ENCODE measurements around the gene PDSS2.

PDSS2 gene

DNA sequence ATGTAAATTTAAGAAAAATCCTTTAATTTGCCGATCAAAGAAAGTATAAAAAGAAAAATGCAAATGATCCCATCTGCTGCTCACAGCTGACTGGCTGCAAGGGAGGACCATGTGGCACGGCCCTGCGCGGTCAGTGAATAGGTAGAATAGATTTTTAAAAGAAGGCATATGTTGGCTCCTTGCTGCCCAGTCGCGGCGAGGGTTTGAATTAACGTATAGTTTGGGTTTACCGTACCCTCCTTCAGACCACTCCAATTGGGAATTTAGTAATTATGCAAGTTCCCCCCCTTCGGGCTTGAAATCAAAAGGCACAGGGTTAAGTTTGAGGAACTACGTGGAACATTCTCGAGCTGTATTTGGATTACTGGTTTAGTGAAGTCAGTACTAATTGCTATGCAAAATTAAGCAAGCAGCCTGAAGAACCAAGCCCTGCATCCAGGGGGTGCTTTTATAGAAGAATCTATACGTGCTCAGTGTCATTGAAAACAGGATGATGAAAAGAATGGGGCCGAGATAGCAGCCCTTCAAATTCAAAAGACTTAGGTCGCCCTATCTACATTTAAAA is 343.0 kb downstream of the PDSS2 start:
- DNase-seq (ENCODE audit: low read depth), result no peak

DNA sequence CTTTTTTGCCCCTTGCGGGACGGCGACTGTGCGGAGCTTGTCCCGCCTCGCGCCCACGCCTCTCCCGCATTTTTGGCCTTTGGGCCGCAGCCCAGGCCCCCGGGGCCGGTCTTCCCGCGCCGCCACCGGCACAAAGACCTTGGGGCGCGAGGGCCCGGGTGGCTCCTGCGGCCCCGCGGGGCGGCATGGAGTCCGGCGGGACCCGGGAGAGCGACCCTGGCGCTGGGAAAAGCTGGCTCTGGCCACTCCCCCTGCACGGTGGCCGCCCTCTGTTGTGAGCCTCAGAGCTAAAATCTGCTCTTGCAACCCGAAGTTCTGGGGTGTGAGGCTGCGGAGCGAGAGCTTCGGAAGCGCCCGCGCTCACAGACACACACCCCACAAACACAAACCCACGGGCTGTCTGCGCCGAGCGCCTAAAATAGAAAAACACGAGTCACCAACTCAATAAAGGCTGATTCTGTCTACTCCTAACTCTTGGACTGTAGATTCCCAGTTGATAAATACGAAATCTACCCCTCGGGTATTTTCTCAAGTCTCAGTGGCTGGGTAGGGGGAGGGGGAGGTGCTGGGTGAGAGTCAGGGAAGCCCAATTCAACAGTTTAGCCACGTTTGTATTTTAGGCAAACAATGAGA is 343.6 kb downstream of the PDSS2 start:
- no peak for DNase-seq (ENCODE audit: low read depth)

DNA sequence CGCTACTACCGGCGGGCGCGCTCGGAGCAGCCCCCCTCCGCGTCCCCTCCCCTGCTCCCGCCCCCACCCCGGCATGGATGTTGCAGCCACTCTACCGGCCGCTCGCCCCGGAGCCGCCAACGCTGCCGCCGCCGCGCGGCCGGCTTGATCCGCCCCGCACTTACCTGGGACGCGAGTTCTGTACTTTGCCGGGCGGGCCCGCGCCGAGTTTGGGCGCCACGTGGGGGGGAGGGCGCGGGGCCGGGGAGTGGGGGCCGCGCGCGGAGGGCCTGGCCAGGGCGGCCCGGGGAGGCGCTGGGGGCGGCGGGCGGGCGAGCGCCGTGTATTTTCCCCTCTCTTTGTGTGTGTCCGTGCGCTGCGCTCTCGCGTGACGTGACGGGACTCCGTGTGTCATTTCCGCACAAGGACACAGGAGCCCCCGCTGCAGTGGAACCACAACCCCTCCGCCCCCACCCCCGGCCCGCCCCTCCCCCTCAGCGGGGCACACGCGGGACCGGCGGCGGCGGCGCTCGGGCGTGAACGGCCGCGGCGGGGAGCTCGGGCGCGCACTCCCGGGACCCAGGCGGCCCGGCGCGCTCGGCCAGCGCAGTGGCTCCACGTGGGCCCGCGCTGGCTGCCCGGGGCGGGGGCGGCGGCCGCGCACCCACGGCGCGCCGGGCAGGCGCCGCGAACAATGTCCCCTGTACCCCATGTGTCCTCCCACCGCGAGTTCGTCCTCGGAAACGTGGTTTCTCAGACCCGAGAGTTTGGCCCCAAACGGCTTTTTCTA is 344.3 kb downstream of the PDSS2 start, which contains the start of gene BEND3:
Gene BEND3 (minus strand): TSS at position 590 of the 769 bp plus-strand sequence. CDS start 16,230 bp downstream, outside the sequence.
- DNase-seq (ENCODE audit: low read depth), result no peak

DNA sequence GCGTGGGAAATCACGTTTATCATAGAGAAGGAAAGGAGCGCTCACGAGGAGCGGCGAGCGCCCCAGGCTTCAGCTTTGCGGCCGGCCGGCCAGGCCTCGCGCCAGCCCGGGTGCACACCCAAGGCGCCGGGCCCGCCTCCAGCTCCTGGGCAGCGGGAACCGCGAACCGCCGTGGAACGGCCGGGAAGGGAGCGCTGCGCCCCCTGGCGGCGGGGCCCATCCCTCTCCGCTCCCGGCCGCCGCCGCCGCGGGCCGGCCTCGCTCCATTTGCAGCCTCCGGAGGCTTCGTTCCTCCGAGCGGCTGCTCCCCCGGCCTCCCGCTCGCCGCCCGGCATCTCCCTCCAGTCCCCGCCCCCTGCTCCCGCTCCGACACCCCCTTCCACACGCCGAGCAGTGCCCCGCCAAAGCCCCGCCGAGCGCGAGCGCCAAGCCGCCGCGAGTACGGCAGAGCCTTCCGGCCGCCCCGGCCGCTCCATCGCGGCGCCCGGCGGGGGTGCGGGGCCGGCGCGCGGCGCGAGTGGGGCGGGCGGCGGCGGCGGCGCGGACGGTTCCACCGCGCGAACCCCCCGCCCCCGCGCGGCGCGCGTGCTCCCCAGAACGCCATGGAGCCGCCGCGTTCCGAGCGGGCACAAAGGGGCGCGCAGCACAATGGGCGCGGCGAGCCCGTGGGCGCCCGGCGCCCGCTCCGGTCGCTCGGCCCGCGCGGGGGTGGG is 345.0 kb downstream of the PDSS2 start:
- no peak for DNase-seq (ENCODE audit: low read depth)

DNA sequence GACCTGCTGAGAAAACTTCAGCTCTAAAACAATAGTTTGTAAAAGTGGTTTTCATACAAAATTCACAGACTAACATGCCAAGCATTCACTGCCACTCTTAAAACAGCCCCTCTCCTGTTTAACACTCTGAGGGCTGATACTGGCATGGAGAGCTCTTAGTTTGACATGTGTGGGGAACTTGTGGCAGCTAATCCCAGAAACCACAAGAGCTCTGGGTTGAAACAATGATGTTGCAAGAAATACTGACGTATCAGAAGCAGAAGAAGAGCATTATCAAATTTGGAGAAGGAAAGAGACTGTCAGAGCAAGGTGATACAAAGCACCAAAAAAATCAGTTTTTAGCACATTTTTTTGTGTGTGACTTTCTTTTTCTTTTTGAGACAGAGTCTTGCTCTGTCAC is 349.2 kb downstream of the PDSS2 start:
- DNase-seq (ENCODE audit: low read depth), result no peak

DNA sequence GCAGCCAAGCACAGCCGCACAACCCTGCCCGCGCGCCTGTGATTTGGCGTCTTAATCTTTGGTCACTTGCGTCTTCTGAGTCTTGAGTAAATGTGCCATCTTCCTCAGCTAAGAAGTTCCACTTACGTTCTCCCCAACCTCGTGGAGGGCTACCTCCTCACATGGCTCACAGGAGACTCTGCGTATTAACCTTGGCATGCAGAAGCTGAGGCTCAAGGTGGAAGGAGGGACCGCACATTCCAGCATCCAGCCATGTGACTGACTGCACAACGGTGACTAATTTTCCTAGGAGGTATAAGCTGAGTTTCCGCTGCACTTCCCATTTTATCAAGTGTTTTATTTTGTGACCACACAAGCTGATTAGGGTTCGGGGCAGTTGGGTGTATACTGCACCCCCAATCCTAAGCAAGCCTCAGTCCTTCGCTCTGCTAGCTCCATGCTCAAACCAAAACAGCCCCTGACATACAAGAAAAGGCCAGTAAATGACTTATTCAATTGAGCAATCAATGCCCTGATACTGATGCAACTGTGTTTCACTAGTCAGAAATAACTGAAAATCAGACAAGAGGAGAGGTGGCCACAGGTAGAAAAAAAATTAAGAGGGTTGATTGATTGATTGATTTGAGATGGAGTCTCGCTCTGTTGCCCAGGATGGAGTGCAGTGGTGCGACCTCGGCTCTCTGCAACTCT is 351.0 kb downstream of the PDSS2 start:
- no peak for DNase-seq (ENCODE audit: low read depth)

DNA sequence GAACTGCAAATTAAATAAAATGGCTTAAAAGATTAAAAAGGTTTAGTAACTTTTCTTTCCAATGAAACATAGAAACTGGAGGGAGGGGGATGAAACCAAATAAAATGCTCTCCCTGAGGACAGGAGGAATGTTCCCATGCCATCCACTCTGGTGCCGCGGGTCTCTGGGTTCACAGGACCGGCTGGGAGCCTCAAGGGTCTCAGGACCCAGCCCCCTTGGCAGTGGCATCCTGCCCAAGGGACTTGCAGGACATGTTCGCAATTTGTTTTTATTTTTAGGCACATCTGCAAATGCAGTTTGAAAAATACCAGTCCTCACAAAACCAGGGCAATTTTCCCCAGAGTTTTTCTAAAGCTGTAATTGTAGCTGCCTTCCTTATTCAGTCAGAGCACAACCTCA is 351.6 kb downstream of the PDSS2 start:
- DNase-seq (ENCODE audit: low read depth), result no peak

DNA sequence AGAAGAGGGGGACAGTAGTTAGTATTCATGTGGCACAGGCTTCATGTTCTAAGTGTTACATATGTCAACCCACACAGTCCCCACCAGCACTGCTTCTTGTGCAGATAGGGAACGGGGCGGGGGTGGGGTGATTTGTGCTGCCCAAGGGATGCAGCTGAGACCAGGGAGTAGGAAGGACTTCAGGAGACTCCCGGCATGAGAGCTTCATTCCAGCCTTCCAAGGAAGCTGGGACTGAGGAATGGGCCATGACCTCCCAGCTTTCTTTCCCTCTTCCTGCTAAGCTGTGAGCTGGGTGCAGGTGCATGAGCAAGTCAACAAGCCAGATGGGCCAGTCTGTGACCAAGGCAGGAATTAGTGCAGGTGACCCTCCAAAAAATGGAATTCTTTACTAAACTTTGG is 353.2 kb downstream of the PDSS2 start:
- DNase-seq (ENCODE audit: low read depth), result no peak

DNA sequence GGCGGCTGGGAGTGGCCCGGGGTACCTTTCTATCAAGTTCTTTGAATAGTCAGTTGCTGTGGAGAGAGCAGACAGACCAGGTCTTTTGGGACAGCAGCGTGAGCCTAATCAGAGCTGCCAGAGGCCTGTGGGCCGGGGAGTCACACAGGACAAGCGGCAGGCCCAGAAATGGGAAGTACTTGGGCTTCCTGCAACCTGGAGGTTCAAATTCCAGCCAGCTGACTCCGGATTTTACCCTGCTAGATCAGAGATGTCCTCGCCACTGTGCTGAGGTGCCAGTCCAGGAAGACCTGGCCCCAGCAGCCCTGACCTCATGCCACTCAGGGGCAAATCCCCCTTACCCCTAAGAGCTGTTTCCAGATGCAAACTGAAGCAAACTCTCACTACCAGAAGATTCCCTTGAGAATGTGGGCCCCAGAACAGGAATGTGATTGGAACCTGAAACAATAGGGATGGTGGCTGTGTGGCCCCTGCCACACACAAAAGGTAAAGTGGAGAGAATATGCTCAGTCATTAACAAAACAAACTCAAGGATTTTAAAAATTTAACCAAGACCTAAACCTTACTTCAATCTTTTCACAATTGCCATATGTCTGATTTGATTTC is 353.8 kb downstream of the PDSS2 start:
- no peak for DNase-seq (ENCODE audit: low read depth)

DNA sequence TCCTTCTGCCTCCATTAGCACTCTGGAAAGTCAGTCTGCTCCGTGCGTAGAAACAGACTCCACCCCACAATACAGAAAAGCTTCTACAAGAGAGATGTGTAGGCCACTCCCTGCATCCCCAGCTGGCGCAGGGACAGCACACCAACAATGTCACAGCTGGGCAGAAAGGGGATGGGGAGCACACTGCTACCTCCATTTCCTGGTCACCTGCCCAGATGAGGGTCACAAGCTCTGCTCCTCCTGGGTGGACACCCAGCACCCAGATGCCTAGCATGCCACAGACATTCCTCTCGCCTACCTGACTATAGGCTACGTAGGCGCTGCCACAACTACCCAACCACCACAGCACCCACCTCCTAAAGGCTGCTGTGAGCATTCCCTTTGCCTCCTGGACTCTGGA is 356.3 kb downstream of the PDSS2 start:
- no peak for DNase-seq (ENCODE audit: low read depth)
